Measurements from ENCODE around the gene COG2. TPM values are rescaled to one million over a fixed set of nuclear protein-coding genes. Genes with fewer than 3 reads are reported as not detected.
A peak's percentile ranks its signal among the peaks of the same experiment; 100 is the strongest.

Gene COG2
- total RNA-seq, 1 donor from 2014 or later, result 25.9 TPM

DNA sequence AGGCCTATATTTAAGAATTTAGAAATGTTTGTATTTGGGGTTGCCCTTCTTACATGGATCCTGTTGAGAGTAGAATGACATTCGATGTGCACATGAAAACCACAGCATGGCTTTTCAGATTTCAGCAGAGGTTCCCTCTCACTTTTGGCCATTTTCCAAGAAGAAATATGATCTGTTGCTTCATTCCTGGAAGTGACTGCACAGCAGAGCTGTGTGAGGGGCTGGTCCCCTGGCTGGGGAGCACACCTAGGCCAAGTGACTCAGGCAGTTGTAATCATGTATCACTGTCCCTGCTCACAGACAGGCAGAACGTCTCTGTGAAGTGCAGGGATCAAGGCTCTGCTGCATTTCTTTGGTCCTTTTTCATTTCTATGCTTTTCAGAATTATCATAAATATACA is 39.3 kb downstream of the COG2 start:
- H3K4me3 ChIP-seq (ENCODE audit: insufficient read depth, low read depth, low read length), result no peak overlapping the region
- DNase-seq (ENCODE audit: low read depth), result peak; percentile 80
- peak overlapping the region; percentile 26 for H3K4me2 ChIP-seq (ENCODE audit: low read length)
- peaks cover 19% of the 10 kb centered on the region for H3K36me3 ChIP-seq (ENCODE audit: insufficient read depth, low read length)
- H3K9ac ChIP-seq (ENCODE audit: low read length), result no peak overlapping the region
- TF ChIP-seq, protein P1, sequence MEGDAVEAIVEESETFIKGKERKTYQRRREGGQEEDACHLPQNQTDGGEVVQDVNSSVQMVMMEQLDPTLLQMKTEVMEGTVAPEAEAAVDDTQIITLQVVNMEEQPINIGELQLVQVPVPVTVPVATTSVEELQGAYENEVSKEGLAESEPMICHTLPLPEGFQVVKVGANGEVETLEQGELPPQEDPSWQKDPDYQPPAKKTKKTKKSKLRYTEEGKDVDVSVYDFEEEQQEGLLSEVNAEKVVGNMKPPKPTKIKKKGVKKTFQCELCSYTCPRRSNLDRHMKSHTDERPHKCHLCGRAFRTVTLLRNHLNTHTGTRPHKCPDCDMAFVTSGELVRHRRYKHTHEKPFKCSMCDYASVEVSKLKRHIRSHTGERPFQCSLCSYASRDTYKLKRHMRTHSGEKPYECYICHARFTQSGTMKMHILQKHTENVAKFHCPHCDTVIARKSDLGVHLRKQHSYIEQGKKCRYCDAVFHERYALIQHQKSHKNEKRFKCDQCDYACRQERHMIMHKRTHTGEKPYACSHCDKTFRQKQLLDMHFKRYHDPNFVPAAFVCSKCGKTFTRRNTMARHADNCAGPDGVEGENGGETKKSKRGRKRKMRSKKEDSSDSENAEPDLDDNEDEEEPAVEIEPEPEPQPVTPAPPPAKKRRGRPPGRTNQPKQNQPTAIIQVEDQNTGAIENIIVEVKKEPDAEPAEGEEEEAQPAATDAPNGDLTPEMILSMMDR (IDR thresholded peaks at IDR 0.05; ENCODE audit: insufficient read depth, low read depth, low read length), result no peak
- TF ChIP-seq EZH2 (IDR thresholded peaks at IDR 0.05; ENCODE audit: insufficient read depth, low read length), result no peak
- H4K20me1 ChIP-seq (ENCODE audit: insufficient read depth, low read length), result peaks cover 5% of the 10 kb centered on the region
- Mint-ChIP-seq H3K36me3 (ENCODE audit: low read depth, unreplicated experiment) (peaks cover 28% of the 10 kb centered on the region), H3K4me3 (ENCODE audit: unreplicated experiment) (no peak overlapping the region), H3K9me3 (ENCODE audit: unreplicated experiment) (no peaks in the 10 kb centered on the region), H3K4me1 (ENCODE audit: low read depth, unreplicated experiment) (peaks cover 24% of the 10 kb centered on the region), H3K27me3 (ENCODE audit: low read depth, unreplicated experiment) (no peaks in the 10 kb centered on the region), H3K27ac (ENCODE audit: unreplicated experiment) (peak overlapping the region; percentile 50)
- H3K27ac ChIP-seq (ENCODE audit: low read depth, low read length), result no peak overlapping the region
- peaks cover 23% of the 10 kb centered on the region for H3K4me1 ChIP-seq (ENCODE audit: insufficient read depth, low read length)
- H2AFZ ChIP-seq (ENCODE audit: low read depth, low read length), result no peak overlapping the region
- no peaks in the 10 kb centered on the region for H3K27me3 ChIP-seq (ENCODE audit: insufficient read depth, low read length)
- no peaks in the 10 kb centered on the region for H3K79me2 ChIP-seq (ENCODE audit: insufficient read depth, low read length)
- FAIRE-seq, result peak; percentile 65
- no peaks in the 10 kb centered on the region for H3K9me3 ChIP-seq (ENCODE audit: insufficient read depth, low read depth, low read length)

DNA sequence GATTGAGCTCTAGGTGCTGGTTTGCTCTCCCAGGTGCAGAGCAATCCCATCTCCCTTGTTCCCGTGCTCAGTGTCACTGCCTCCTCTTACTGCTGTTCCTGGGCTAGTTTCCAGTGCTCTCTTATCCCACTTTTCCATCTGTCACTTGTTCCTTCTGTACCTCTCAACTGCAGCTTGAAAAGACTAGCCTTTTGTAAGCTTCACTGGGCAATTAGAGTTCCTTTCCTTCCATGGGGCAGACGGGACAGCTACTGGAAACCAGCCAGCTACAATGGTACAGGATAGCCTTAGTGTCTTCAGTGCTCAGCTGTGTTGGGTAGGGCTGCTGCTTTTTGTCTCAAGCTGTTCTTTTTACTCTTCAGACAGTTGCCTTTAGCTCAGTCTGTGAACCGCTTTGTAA is 40.0 kb downstream of the COG2 start:
- Histone ChIP-seq H3K9me3 (ENCODE audit: insufficient read depth, low read depth, low read length) (no peaks in the 10 kb centered on the region), H3K4me2 (ENCODE audit: low read length) (no peak overlapping the region), H3K79me2 (ENCODE audit: insufficient read depth, low read length) (no peaks in the 10 kb centered on the region), H3K4me1 (ENCODE audit: insufficient read depth, low read length) (peaks cover 23% of the 10 kb centered on the region), H4K20me1 (ENCODE audit: insufficient read depth, low read length) (peaks cover 5% of the 10 kb centered on the region), H3K36me3 (ENCODE audit: insufficient read depth, low read length) (peaks cover 22% of the 10 kb centered on the region), H3K4me3 (ENCODE audit: insufficient read depth, low read depth, low read length) (no peak overlapping the region), H3K27ac (ENCODE audit: low read depth, low read length) (no peak overlapping the region), H2AFZ (ENCODE audit: low read depth, low read length) (no peak overlapping the region), H3K27me3 (ENCODE audit: insufficient read depth, low read length) (no peaks in the 10 kb centered on the region), H3K9ac (ENCODE audit: low read length) (no peak overlapping the region)
- Mint-ChIP-seq H3K27me3 (ENCODE audit: low read depth, unreplicated experiment) (no peaks in the 10 kb centered on the region), H3K4me3 (ENCODE audit: unreplicated experiment) (peak overlapping the region; percentile 16), H3K36me3 (ENCODE audit: low read depth, unreplicated experiment) (peaks cover 24% of the 10 kb centered on the region), H3K27ac (ENCODE audit: unreplicated experiment) (peak overlapping the region; percentile 50), H3K9me3 (ENCODE audit: unreplicated experiment) (no peaks in the 10 kb centered on the region), H3K4me1 (ENCODE audit: low read depth, unreplicated experiment) (peaks cover 24% of the 10 kb centered on the region)
- DNase-seq (ENCODE audit: low read depth), result no peak
- TF ChIP-seq, protein P1 (IDR thresholded peaks at IDR 0.05; ENCODE audit: insufficient read depth, low read depth, low read length), result no peak
- TF ChIP-seq EZH2 (IDR thresholded peaks at IDR 0.05; ENCODE audit: insufficient read depth, low read length), result no peak
- FAIRE-seq, result no peak

DNA sequence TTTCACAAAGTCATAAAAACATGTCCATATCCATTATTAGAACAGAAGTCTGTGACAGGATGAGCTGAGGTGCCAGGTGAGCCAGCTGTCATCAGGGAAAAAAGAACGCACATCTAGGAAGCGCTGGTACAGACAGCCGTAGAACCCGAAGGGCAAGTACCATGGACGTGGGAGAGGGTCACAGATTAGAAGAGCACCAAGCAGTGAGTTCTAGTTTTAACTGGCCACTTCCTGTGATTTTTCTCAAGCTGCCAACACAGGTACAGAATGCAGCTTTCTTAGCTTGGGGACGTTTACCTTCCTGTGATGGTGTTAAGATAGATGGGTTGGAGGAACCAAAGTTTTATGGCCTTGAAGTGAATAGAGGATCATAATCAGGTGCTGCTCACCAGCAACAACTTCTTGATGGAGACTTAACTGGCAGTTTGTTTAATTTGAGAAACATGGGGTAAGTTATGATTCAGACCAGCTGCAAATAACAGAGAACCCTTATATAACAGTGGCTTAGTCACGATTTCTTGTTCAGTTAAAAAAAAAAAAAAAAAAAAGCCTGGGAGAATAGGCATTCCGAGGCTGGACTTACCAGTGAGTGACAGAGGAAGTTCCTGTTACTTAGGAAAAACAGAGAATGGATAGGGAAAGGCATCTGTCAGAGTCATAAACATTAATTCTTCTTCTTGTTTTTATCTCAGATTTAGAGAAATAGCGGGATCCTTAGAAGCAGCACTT is 40.8 kb downstream of the COG2 start:
- no peaks in the 10 kb centered on the region for H3K9me3 Mint-ChIP-seq (ENCODE audit: unreplicated experiment)
- H3K9ac ChIP-seq (ENCODE audit: low read length), result no peak overlapping the region
- H3K9me3 ChIP-seq (ENCODE audit: insufficient read depth, low read depth, low read length), result no peaks in the 10 kb centered on the region
- no peak overlapping the region for H2AFZ ChIP-seq (ENCODE audit: low read depth, low read length)
- no peak for TF ChIP-seq EZH2 (IDR thresholded peaks at IDR 0.05; ENCODE audit: insufficient read depth, low read length)
- TF ChIP-seq, protein P1 (IDR thresholded peaks at IDR 0.05; ENCODE audit: insufficient read depth, low read depth, low read length), result no peak
- no peaks in the 10 kb centered on the region for H3K27me3 Mint-ChIP-seq (ENCODE audit: low read depth, unreplicated experiment)
- FAIRE-seq (peak; percentile 64), DNase-seq (ENCODE audit: low read depth) (peak; percentile 73)
- H3K4me3 ChIP-seq (ENCODE audit: insufficient read depth, low read depth, low read length), result no peak overlapping the region
- no peak overlapping the region for H3K27ac Mint-ChIP-seq (ENCODE audit: unreplicated experiment)
- no peak overlapping the region for H3K4me3 Mint-ChIP-seq (ENCODE audit: unreplicated experiment)
- H3K27ac ChIP-seq (ENCODE audit: low read depth, low read length), result peak overlapping the region; percentile 34
- H3K4me1 ChIP-seq (ENCODE audit: insufficient read depth, low read length), result peaks cover 23% of the 10 kb centered on the region
- peaks cover 22% of the 10 kb centered on the region for H3K36me3 ChIP-seq (ENCODE audit: insufficient read depth, low read length)
- peaks cover 5% of the 10 kb centered on the region for H4K20me1 ChIP-seq (ENCODE audit: insufficient read depth, low read length)
- H3K36me3 Mint-ChIP-seq (ENCODE audit: low read depth, unreplicated experiment), result peaks cover 23% of the 10 kb centered on the region
- peak overlapping the region; percentile 70 for H3K4me2 ChIP-seq (ENCODE audit: low read length)
- no peaks in the 10 kb centered on the region for H3K79me2 ChIP-seq (ENCODE audit: insufficient read depth, low read length)
- H3K27me3 ChIP-seq (ENCODE audit: insufficient read depth, low read length), result no peaks in the 10 kb centered on the region
- peaks cover 24% of the 10 kb centered on the region for H3K4me1 Mint-ChIP-seq (ENCODE audit: low read depth, unreplicated experiment)

All from astrocyte (in vitro differentiated cells and primary cell).